ENCODE results near the gene PLEKHA1. TPM values are rescaled to one million over a fixed set of nuclear protein-coding genes. Genes with fewer than 3 reads are reported as not detected.
A peak's percentile ranks its signal among the peaks of the same experiment; 100 is the strongest.

PLEKHA1 gene
- 45.4 TPM for total RNA-seq

DNA sequence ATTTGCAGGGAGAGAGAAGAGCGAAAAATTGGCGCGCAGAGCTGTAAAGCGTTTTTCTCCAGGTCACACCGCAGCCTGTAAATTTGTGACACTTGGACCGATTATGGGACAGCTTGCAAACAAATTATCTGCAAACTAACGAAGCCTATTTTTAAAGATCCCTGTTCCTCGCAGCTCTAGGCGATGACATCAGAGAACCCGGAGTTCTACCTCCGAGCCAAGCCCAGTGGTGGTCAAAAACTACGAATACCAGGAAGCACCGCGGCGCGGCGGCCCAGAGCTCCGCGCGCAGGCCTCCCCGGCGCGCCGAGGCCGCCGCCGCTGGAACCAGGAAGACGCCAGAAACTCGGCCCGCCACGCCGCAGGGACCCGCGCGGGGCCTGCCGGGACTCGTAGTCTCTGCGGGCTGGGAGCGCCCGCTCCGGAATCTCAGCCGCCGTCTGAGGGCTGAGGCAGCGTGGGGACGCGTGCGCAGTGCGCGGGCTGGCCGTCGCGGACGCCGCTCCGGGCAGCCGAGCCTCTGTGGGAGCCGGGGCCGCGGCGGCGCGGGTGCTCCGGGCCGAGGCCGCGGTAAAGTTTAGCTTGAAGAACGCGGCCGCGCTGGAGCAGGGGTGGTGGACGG is at the start of gene PLEKHA1:
PLEKHA1 (plus strand) TSS at position 472 of the 622 bp plus-strand sequence. CDS start 18,493 bp downstream, outside the sequence.
- Histone ChIP-seq H3K4me1 (ENCODE audit: insufficient read depth, low read length) (peaks cover 16% of the 10 kb centered on the region), H3K27me3 (ENCODE audit: insufficient read depth, low read length) (peaks cover 36% of the 10 kb centered on the region), H3K4me3 (ENCODE audit: low read length) (peak within 1 kb of the TSS; percentile 70), H3K9me3 (ENCODE audit: low read depth, low read length) (no peaks in the 10 kb centered on the region)

GRCh38 chr10:122325235-122325634 is 49.3 kb upstream of the PLEKHA1 start:
- H3K4me3 ChIP-seq (ENCODE audit: low read length) = no peak overlapping the region
- H3K4me1 ChIP-seq (ENCODE audit: insufficient read depth, low read length) = peaks cover 4% of the 10 kb centered on the region
- peaks cover 7% of the 10 kb centered on the region for H3K27me3 ChIP-seq (ENCODE audit: insufficient read depth, low read length)
- H3K9me3 ChIP-seq (ENCODE audit: low read depth, low read length) = no peaks in the 10 kb centered on the region

GRCh38 chr10:122326385-122326784 is 48.1 kb upstream of the PLEKHA1 start:
- H3K4me3 ChIP-seq (ENCODE audit: low read length) = no peak overlapping the region
- H3K9me3 ChIP-seq (ENCODE audit: low read depth, low read length) = no peaks in the 10 kb centered on the region
- peaks cover 4% of the 10 kb centered on the region for H3K4me1 ChIP-seq (ENCODE audit: insufficient read depth, low read length)
- H3K27me3 ChIP-seq (ENCODE audit: insufficient read depth, low read length) = peaks cover under 1% of the 10 kb centered on the region

DNA sequence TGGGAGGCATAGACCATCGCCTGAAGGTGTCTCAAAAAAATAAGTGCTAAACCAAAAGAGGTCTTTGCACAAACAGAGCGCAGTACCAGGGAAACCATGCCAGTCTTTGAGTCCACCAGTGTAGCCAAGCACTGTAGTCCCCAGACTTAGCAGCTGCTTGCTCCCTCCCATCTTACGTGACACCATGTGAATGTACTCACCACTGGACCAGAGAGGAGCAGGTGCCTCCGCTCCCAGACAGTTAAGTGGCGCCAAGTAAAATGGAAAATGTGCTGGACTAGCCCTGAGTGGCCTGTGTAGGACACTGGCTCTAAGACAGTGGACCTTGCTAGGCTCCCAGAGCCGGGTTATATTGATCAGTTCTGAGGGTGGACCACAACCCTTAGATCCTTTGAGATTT is 47.7 kb upstream of the PLEKHA1 start:
- no peak overlapping the region for H3K4me3 ChIP-seq (ENCODE audit: low read length)
- no peaks in the 10 kb centered on the region for H3K27me3 ChIP-seq (ENCODE audit: insufficient read depth, low read length)
- H3K4me1 ChIP-seq (ENCODE audit: insufficient read depth, low read length) = peaks cover 4% of the 10 kb centered on the region
- H3K9me3 ChIP-seq (ENCODE audit: low read depth, low read length) = no peaks in the 10 kb centered on the region

DNA sequence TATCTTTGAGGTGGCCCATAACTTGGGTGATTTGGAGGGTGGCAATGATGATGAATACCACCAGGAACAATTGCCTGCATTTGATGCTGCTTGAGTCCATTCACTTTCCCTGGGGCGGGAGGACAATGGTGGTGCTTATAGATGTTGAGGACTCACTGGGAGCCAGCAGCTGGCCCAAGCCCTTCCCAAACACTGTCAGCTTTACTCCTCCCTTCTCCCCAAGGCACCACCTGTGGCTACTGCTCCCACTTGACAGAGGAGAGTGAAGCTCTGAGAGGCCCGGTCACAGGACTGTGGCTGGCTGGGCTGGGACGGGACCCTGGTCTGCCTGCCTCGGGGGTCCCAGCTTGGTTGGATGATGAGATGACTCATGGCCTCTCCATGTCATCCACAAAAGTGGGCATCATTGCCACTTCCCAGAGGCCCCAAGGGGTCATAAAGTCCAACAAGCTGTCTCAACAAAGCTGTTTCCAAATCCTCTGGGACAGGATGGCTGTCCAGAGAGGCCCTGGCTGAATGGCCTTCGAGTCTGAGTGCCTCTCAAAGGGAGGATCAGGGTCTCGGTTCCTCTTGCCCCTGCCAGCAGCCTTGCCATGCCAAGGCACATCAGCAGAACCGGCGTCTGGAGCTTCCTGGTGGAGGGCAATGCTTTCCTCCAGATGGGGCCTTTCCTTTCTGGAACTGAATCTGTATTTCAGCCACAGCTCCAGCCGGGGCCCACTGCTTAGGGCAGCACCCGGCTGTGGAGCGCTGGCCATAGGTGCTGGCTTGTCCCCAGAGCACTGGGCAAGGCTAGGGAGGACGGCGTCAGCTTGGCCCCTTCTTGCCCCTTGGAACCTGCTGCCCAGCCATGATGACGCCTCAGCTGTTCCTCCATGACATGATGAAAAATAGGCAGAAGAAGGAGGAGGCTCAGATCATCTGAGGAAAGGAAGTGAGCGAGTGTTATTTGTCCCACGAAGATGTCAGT is 47.0 kb upstream of the PLEKHA1 start:
- H3K9me3 ChIP-seq (ENCODE audit: low read depth, low read length) = no peaks in the 10 kb centered on the region
- H3K27me3 ChIP-seq (ENCODE audit: insufficient read depth, low read length) = no peaks in the 10 kb centered on the region
- H3K4me1 ChIP-seq (ENCODE audit: insufficient read depth, low read length) = peaks cover 4% of the 10 kb centered on the region
- H3K4me3 ChIP-seq (ENCODE audit: low read length) = no peak overlapping the region

DNA sequence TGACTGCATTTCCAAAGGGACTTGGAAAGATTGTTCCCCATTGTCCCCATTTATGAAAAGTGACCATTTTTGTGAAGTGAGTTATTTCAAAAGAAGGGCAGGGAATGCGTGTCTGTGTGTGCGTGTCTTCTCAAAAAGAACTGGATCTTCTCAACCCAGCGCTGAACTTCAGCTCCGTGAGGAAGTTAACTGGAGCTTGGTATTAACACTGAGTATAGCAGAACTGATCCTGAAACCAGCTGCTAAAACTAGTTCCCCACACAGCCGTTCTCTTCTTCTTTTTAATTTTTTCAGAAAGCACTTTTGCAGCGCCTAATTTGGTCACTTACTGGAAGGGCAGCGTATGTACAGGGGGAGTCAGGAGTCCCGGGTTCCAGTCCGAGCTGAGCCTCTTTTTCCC is 45.8 kb upstream of the PLEKHA1 start:
- H3K27me3 ChIP-seq (ENCODE audit: insufficient read depth, low read length) = no peaks in the 10 kb centered on the region
- H3K4me1 ChIP-seq (ENCODE audit: insufficient read depth, low read length) = peaks cover 4% of the 10 kb centered on the region
- no peaks in the 10 kb centered on the region for H3K9me3 ChIP-seq (ENCODE audit: low read depth, low read length)
- H3K4me3 ChIP-seq (ENCODE audit: low read length) = no peak overlapping the region

GRCh38 chr10:122329416-122329815 is 45.1 kb upstream of the PLEKHA1 start:
- H3K27me3 ChIP-seq (ENCODE audit: insufficient read depth, low read length) = no peaks in the 10 kb centered on the region
- no peak overlapping the region for H3K4me3 ChIP-seq (ENCODE audit: low read length)
- H3K9me3 ChIP-seq (ENCODE audit: low read depth, low read length) = no peaks in the 10 kb centered on the region
- H3K4me1 ChIP-seq (ENCODE audit: insufficient read depth, low read length) = peaks cover 4% of the 10 kb centered on the region

DNA sequence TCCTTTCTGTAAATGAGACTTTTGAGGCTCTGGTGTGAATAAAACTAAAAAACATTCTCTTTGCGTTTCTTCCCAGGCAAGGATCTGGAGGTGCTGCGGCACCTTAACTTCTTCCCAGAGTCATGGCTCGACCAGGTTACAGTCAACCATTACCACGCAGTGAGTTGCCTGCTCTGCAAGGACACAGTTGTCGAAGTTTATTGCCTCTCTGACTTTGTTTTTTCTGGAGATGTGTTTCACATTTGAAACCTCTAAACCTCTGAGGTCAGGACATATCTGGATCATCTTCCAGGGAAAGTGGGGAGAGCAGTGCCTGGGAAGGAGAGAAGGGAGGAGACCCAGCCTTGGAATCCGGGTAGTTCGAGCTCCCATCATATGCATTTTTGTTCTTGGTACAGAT is 43.4 kb upstream of the PLEKHA1 start:
- Histone ChIP-seq H3K4me3 (ENCODE audit: low read length) (no peak overlapping the region), H3K27me3 (ENCODE audit: insufficient read depth, low read length) (no peaks in the 10 kb centered on the region), H3K9me3 (ENCODE audit: low read depth, low read length) (no peaks in the 10 kb centered on the region), H3K4me1 (ENCODE audit: insufficient read depth, low read length) (peaks cover 4% of the 10 kb centered on the region)

- Histone ChIP-seq H3K27me3 (ENCODE audit: insufficient read depth, low read length) (no peaks in the 10 kb centered on the region), H3K4me1 (ENCODE audit: insufficient read depth, low read length) (peaks cover 4% of the 10 kb centered on the region), H3K4me3 (ENCODE audit: low read length) (no peak overlapping the region), H3K9me3 (ENCODE audit: low read depth, low read length) (no peaks in the 10 kb centered on the region)
Measured at GRCh38 chr10:122331615-122332446, 42.7 kb upstream of the PLEKHA1 start.

DNA sequence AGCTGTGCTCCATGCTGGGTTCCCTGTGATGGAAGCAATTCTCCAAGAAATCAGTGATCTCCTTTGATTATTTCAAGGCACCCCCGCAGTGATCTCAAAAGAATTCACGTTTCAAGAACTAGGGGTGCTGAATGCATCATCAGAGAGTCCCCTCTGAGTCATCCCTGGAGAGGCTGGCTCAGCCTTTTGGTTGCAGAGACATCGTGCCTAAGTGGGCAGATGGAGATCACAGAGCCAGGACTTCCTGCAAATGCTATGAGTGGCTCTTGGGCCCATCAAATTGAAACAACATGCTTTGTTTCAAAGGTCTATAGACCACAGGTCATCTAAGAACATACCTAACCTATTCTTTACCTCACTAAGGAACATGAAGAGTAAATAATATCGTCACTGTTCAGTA is 41.5 kb upstream of the PLEKHA1 start:
- peaks cover 4% of the 10 kb centered on the region for H3K4me1 ChIP-seq (ENCODE audit: insufficient read depth, low read length)
- H3K9me3 ChIP-seq (ENCODE audit: low read depth, low read length) = no peaks in the 10 kb centered on the region
- no peak overlapping the region for H3K4me3 ChIP-seq (ENCODE audit: low read length)
- H3K27me3 ChIP-seq (ENCODE audit: insufficient read depth, low read length) = no peaks in the 10 kb centered on the region

GRCh38 chr10:122336332-122336731 is 38.2 kb upstream of the PLEKHA1 start:
- no peak overlapping the region for H3K4me3 ChIP-seq (ENCODE audit: low read length)
- H3K4me1 ChIP-seq (ENCODE audit: insufficient read depth, low read length) = no peaks in the 10 kb centered on the region
- no peaks in the 10 kb centered on the region for H3K27me3 ChIP-seq (ENCODE audit: insufficient read depth, low read length)
- H3K9me3 ChIP-seq (ENCODE audit: low read depth, low read length) = no peaks in the 10 kb centered on the region

DNA sequence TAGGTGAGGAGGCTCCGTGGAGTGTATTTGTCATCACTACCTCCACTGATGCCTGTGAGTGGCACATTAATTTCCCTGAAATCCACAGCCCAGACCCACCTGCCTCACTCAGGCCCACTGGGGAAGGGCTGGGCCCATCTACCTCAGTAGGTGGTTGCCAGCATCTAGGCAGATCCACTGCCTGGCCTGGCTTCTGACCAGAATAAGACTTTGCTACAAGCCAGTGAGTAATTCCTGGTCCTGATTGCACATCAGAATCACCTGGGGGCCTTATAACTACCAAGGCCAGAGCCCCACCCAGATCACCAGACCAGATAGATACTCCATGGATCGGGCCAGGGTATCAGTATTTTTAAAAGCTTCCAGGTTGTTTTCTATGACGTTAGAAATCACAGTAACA is 37.5 kb upstream of the PLEKHA1 start:
- Histone ChIP-seq H3K9me3 (ENCODE audit: low read depth, low read length) (no peaks in the 10 kb centered on the region), H3K4me3 (ENCODE audit: low read length) (no peak overlapping the region), H3K27me3 (ENCODE audit: insufficient read depth, low read length) (no peaks in the 10 kb centered on the region)

DNA sequence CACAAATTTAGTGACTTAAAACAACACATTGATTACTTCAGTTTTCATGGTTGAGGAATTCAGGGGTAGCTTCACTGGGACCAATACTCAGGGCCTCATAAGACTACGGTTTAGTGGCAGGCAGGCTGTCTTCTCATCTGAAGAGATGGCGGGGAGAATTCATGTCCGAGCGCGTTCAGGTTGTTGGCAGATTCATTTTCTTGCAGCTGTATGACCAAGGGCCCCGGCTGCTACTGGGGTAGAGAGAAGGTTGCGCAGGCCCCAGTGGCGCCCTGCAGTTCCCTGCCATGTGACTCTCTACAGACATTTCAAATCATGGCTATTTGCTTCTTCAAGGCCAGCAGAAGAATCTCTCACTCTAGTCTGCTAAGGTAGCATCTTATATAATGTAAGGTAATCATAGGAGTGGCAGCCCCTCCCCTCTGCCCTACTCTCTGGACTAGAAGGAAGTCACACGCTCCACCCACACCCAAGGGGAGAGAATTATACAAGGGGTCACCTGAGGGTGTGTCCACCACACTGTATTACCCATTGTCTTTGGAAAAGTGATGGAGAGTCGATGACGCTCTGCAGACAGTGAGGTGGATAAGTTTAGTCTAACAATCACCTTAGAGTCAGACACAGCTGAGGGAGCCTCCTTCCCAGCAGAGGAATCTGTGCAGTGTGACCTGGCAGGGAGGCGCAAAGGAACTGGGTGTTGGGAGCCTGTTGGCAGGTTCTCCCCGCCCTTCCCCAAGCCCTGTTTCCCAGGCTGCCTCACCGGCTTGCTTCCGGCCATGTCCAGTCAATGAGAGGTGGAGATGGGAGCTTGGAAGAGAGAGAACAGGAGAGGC is 35.7 kb upstream of the PLEKHA1 start:
- H3K4me1 ChIP-seq (ENCODE audit: insufficient read depth, low read length) = no peaks in the 10 kb centered on the region

More for the DNA sequence above, 37.5 kb upstream of the PLEKHA1 start:
- H3K4me1 ChIP-seq (ENCODE audit: insufficient read depth, low read length) = no peaks in the 10 kb centered on the region

GRCh38 chr10:122341141-122341810 is 33.2 kb upstream of the PLEKHA1 start:
- Histone ChIP-seq H3K9me3 (ENCODE audit: low read depth, low read length) (no peaks in the 10 kb centered on the region), H3K4me3 (ENCODE audit: low read length) (no peak overlapping the region), H3K4me1 (ENCODE audit: insufficient read depth, low read length) (no peaks in the 10 kb centered on the region), H3K27me3 (ENCODE audit: insufficient read depth, low read length) (no peaks in the 10 kb centered on the region)

More for the DNA sequence above, 35.7 kb upstream of the PLEKHA1 start:
- H3K9me3 ChIP-seq (ENCODE audit: low read depth, low read length) = no peaks in the 10 kb centered on the region
- no peaks in the 10 kb centered on the region for H3K27me3 ChIP-seq (ENCODE audit: insufficient read depth, low read length)
- no peak overlapping the region for H3K4me3 ChIP-seq (ENCODE audit: low read length)

All from mononuclear cell (primary cell).